ENCODE measurements around the gene INSIG1.

INSIG1 gene

GRCh38 chr7:155252444-155252887 lies 45.2 kb upstream of the INSIG1 start:
- ATAC-seq, result no peak
- TF ChIP-seq ZNF70 (CRISPR knock-in tag; IDR thresholded peaks at IDR 0.05) (no peak), PPARA (CRISPR knock-in tag; IDR thresholded peaks at IDR 0.05; ENCODE audit: borderline replicate concordance) (no peak), TCF4 (CRISPR knock-in tag; IDR thresholded peaks at IDR 0.05; ENCODE audit: borderline replicate concordance) (no peak), CREB5 (CRISPR knock-in tag; IDR thresholded peaks at IDR 0.05; ENCODE audit: low read depth) (no peak), TOX (CRISPR knock-in tag; IDR thresholded peaks at IDR 0.05; ENCODE audit: borderline replicate concordance) (no peak), POU6F1 (CRISPR knock-in tag; IDR thresholded peaks at IDR 0.05; ENCODE audit: borderline replicate concordance, low read depth) (no peak), BACH2 (CRISPR knock-in tag; IDR thresholded peaks at IDR 0.05; ENCODE audit: borderline replicate concordance) (no peak), ZC3H10 (CRISPR knock-in tag; IDR thresholded peaks at IDR 0.05) (no peak), CSRNP3 (CRISPR knock-in tag; IDR thresholded peaks at IDR 0.05) (no peak), ISL1 (CRISPR knock-in tag; IDR thresholded peaks at IDR 0.05) (no peak), ARNTL (CRISPR knock-in tag; IDR thresholded peaks at IDR 0.05; ENCODE audit: borderline replicate concordance, low read depth) (no peak), ZFP3 (CRISPR knock-in tag; IDR thresholded peaks at IDR 0.05) (no peak), ESRRG (CRISPR knock-in tag; IDR thresholded peaks at IDR 0.05) (no peak), GLIS3 (CRISPR knock-in tag; IDR thresholded peaks at IDR 0.05) (no peak), CSDC2 (CRISPR knock-in tag; IDR thresholded peaks at IDR 0.05) (no peak)

- ATAC-seq, result no peak
Observed at GRCh38 chr7:155252892-155253501, 44.7 kb upstream of the INSIG1 start.

More at GRCh38 chr7:155252892-155253501, 44.7 kb upstream of the INSIG1 start:
- no peak for TF ChIP-seq ZFP3 (CRISPR knock-in tag; IDR thresholded peaks at IDR 0.05)
- no peak for TF ChIP-seq ISL1 (CRISPR knock-in tag; IDR thresholded peaks at IDR 0.05)
- TF ChIP-seq SNAI2 (CRISPR knock-in tag; IDR thresholded peaks at IDR 0.05), result no peak
- TF ChIP-seq GLIS3 (CRISPR knock-in tag; IDR thresholded peaks at IDR 0.05), result no peak
- TF ChIP-seq ESRRG (CRISPR knock-in tag; IDR thresholded peaks at IDR 0.05), result no peak
- no peak for TF ChIP-seq PATZ1 (CRISPR knock-in tag; IDR thresholded peaks at IDR 0.05; ENCODE audit: borderline replicate concordance)
- TF ChIP-seq ZNF565 (CRISPR knock-in tag; conservative IDR thresholded peaks at IDR 0.05; ENCODE audit: low read depth), result no peak
- TF ChIP-seq TSHZ2 (CRISPR knock-in tag; IDR thresholded peaks at IDR 0.05), result no peak
- no peak for TF ChIP-seq POU6F1 (CRISPR knock-in tag; IDR thresholded peaks at IDR 0.05; ENCODE audit: borderline replicate concordance, low read depth)
- TF ChIP-seq PPARA (CRISPR knock-in tag; IDR thresholded peaks at IDR 0.05; ENCODE audit: borderline replicate concordance), result no peak
- no peak for TF ChIP-seq CSDC2 (CRISPR knock-in tag; IDR thresholded peaks at IDR 0.05)
- TF ChIP-seq TOX (CRISPR knock-in tag; IDR thresholded peaks at IDR 0.05; ENCODE audit: borderline replicate concordance), result no peak
- TF ChIP-seq ZC3H10 (CRISPR knock-in tag; IDR thresholded peaks at IDR 0.05), result no peak
- no peak for TF ChIP-seq BACH2 (CRISPR knock-in tag; IDR thresholded peaks at IDR 0.05; ENCODE audit: borderline replicate concordance)
- no peak for TF ChIP-seq CREB5 (CRISPR knock-in tag; IDR thresholded peaks at IDR 0.05; ENCODE audit: low read depth)
- TF ChIP-seq CSRNP3 (CRISPR knock-in tag; IDR thresholded peaks at IDR 0.05), result no peak

Data from SK-N-SH treated with all-trans-retinoic acid at 6 μM for 48 hours (cell line).